Breast epithelium (tissue), 4 donors: ENCODE measurements around the gene ZNF512B. TPM values are rescaled to one million over a fixed set of nuclear protein-coding genes. Genes with fewer than 3 reads are reported as not detected.

Source experiments
- DNase-seq, 2 donors: peaks; one replicate each; pipeline ENCODE4 v3.0.0-alpha.2; 2019; ENCODE audit warnings: low spot score in 2 of 2
- H3K27ac ChIP-seq, 2 donors: fragments of 200-600 bp; sonication (generic) in 1 of 2; one replicate each; pipeline ENCODE4 v1.5.1; 2016 to 2019; ENCODE audit warnings: mild to moderate bottlenecking in 1 of 2
- H3K27me3 ChIP-seq, 2 donors: fragments of 200-600 bp; sonication (generic) in 1 of 2; one replicate each; pipeline versions ENCODE4 v1.5.1 to v1.6.0; 2017 to 2019; ENCODE audit warnings: control low read depth in 1 of 2, mild to moderate bottlenecking in 1 of 2
- H3K36me3 ChIP-seq: fragments of 200-600 bp; one replicate; pipeline ENCODE4 v1.5.1; 2019
- H3K4me1 ChIP-seq, 2 donors: fragments of 200-600 bp; sonication (generic); one replicate each; pipeline ENCODE4 v1.5.1; 2016 to 2019; ENCODE audit warnings: control low read depth in 1 of 2
- H3K4me3 ChIP-seq, 3 donors: fragments of 200-600 bp; sonication (generic); 1 replicate in 2 of 3; 2 replicates in 1 of 3; pipeline ENCODE4 v1.5.1; 2016 to 2019; ENCODE audit warnings: mild to moderate bottlenecking in 3 of 3, moderate library complexity in 2 of 3
- H3K9me3 ChIP-seq, 2 donors: fragments of 200-600 bp; sonication (generic) in 1 of 2; one replicate each; pipeline ENCODE4 v1.5.1; 2016 to 2019; ENCODE audit warnings: control low read depth in 1 of 2
- POLR2A ChIP-seq: fragments of 450-650 bp; IDR thresholded peaks from one replicate; pipeline ENCODE4 v1.6.1; 2016; ENCODE audit warnings: antibody characterized with exemption, mild to moderate bottlenecking, moderate library complexity
- POLR2AphosphoS5 ChIP-seq, 3 donors: sonication (generic); formaldehyde crosslinking; IDR thresholded peaks; one replicate each; pipeline ENCODE4 v1.6.1; 2017; ENCODE audit warnings: antibody characterized with exemption in 3 of 3
- intact Hi-C: fragments of 100-400 bp; cut with DNase I; formaldehyde crosslinking; loops from one replicate; pipeline ENCODE4 v1.15.1; 2023; ENCODE audit warnings: low total_unique reads
- total RNA-seq, 3 donors: library from RNA; depleted of rRNA; stranded (reverse); fragments of >200 nt; gene quantifications; one replicate each; pipeline ENCODE4 v1.1.0, GENCODE V29; 2016
- TF ChIP-seq, protein P1 (sequence below), 3 donors: fragments of 450-650 bp; IDR thresholded peaks; one replicate each; pipeline ENCODE4 v1.5.1; 2016 to 2017; ENCODE audit warnings: antibody characterized with exemption in 3 of 3, mild to moderate bottlenecking in 3 of 3, moderate library complexity in 3 of 3

Gene ZNF512B
- total RNA-seq, 3 donors from 2014 or later = 5.8 to 12.7 (median 9.2) TPM

DNA sequence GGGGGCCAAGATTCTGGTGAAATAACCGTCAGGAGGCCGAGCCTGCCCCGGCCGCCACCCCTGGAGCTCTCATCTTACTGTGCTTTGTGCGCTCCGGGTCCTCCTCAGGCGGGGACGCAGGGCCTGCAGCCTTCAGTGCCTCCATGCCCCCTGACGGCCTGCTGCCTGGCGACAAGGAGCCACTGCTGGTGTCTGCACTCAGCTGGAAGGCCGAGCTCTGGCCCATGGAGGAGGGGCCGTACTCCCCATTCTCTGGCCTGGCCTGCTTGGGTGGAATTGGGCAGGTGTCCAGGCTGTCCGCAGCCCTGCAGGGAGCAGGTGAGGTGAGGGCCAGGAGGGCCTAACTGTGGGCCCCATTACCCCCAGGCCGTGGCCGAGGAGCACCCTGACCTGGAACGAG, 5.3 kb downstream of the ZNF512B start:
- intact Hi-C loops = no loop called here
- Histone ChIP-seq H3K4me3 (no peak overlapping the region), H3K9me3 (peaks cover 0 to 15% of the 10 kb centered on the region in 2 donors), H3K4me1 (peaks cover 0 to 10% of the 10 kb centered on the region in 2 donors), H3K36me3 (peaks cover 8% of the 10 kb centered on the region), H3K27me3 (no peaks in the 10 kb centered on the region), H3K27ac (no peak overlapping the region)
- DNase-seq = no peak
- TF ChIP-seq POLR2AphosphoS5 (IDR thresholded peaks at IDR 0.05) = no peak
- no peak for TF ChIP-seq POLR2A
- TF ChIP-seq, protein P1, sequence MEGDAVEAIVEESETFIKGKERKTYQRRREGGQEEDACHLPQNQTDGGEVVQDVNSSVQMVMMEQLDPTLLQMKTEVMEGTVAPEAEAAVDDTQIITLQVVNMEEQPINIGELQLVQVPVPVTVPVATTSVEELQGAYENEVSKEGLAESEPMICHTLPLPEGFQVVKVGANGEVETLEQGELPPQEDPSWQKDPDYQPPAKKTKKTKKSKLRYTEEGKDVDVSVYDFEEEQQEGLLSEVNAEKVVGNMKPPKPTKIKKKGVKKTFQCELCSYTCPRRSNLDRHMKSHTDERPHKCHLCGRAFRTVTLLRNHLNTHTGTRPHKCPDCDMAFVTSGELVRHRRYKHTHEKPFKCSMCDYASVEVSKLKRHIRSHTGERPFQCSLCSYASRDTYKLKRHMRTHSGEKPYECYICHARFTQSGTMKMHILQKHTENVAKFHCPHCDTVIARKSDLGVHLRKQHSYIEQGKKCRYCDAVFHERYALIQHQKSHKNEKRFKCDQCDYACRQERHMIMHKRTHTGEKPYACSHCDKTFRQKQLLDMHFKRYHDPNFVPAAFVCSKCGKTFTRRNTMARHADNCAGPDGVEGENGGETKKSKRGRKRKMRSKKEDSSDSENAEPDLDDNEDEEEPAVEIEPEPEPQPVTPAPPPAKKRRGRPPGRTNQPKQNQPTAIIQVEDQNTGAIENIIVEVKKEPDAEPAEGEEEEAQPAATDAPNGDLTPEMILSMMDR (IDR thresholded peaks at IDR 0.05) = no peak

DNA sequence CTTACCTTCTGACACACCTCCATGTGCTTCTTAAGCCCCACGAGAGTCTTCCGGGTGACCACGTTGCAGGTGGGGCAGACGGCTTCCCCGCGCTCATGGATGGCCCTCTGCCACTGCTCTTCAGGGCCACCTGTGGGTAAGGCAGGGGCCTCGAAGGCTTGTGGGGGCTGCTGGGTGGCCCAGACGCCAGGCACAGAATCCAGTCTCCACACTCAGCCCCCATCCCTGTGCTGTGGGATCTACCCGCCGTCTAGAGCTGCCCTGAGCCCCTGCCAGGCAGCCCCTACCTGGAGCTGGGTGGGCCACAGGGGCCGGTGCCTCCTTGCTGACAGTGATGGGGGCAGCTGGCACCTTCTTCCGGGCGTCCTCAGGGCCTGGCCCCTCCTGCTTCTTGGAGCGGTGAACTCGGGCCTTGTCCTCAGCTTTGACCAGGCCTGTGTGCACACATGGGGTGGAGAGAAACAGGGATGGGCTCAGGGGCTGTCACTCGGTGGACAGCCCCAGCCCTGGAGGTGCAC, 5.9 kb downstream of the ZNF512B start:
- DNase-seq = no peak

DNA sequence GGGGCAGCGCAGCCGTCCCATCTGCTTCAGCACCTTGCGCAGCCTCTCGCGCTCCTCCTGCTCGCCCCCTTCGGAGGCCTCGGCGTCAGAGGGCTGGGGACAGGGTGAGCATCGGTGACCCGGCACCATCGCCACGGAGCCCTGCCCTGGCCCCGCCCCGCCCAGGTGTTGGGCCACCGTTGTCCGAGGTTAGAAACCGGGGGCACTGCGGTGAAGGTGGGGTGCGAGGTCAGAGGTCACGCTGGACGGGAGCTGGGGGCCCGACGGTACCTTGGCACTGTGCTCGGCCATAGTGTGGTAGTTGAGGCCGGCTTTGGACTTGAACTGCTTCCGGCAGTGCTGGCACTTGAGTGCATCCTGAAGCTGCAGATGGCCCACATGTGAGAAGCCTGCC, 6.4 kb downstream of the ZNF512B start:
- no peak for DNase-seq
- Histone ChIP-seq H3K4me3 (no peak overlapping the region), H3K27ac (no peak overlapping the region), H3K4me1 (peaks cover 0 to 3% of the 10 kb centered on the region in 2 donors), H3K9me3 (peaks cover 0 to 15% of the 10 kb centered on the region in 2 donors), H3K27me3 (no peaks in the 10 kb centered on the region), H3K36me3 (peaks cover 8% of the 10 kb centered on the region)
- intact Hi-C loops = no loop called here
- no peak for TF ChIP-seq POLR2A
- TF ChIP-seq, protein P1 (IDR thresholded peaks at IDR 0.05) = no peak
- no peak for TF ChIP-seq POLR2AphosphoS5 (IDR thresholded peaks at IDR 0.05)

More for the DNA sequence above, 5.9 kb downstream of the ZNF512B start:
- Histone ChIP-seq H3K27ac (no peak overlapping the region), H3K27me3 (no peaks in the 10 kb centered on the region), H3K9me3 (peaks cover 0 to 15% of the 10 kb centered on the region in 2 donors), H3K4me3 (no peak overlapping the region), H3K36me3 (peaks cover 8% of the 10 kb centered on the region), H3K4me1 (peaks cover 0 to 8% of the 10 kb centered on the region in 2 donors)
- intact Hi-C loops = no loop called here
- TF ChIP-seq POLR2A (no peak), POLR2AphosphoS5 (IDR thresholded peaks at IDR 0.05) (no peak)
- TF ChIP-seq, protein P1 (IDR thresholded peaks at IDR 0.05) = no peak

DNA sequence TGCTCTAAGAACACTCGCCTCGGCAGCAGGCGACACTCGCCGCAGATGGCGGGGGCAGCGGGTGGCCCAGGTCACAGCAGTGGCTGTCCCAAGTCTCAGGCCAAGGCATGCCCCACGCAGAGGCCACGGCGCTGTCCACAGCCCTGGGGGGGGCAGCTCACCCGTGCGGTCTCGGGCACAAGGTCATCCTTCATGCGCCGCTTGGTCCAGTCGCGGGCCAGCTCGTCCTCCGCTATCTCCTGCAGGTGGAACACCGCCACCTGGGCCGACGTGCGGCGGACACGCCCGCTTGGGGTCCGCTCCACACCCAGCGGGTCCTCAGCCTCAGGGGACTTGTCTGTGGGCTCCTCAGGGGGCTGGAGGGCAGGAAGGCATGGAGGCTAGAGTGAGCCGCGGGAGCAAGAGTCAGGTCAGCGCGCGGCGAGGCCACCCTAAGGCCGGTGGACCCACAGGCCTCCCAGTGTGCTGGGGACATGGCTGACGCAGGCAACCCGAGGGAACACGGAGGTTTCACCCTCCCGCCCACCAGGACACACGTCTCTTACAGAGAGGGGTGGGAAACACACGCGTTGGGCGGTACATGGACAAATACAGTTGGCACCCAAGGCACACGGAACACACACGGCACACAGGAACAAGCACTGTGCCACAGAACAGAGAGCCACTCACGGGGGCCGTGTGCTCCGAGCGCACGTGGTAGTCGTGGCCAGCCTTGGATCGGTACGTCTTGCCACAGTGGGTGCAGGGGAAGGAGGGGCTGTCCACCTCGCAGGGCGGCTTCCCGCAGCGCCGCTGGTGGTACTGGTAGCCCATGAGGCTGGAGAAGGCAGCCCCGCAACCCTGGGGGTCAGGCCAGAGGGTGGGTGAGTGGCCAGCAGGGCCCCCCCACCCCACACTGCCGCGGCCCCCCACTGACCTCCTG, 7.0 kb downstream of the ZNF512B start:
- Histone ChIP-seq H3K4me1 (peaks cover 2 to 3% of the 10 kb centered on the region in 2 donors), H3K27me3 (no peaks in the 10 kb centered on the region), H3K36me3 (peaks cover 8% of the 10 kb centered on the region), H3K27ac (no peak overlapping the region), H3K4me3 (no peak overlapping the region), H3K9me3 (peaks cover 0 to 15% of the 10 kb centered on the region in 2 donors)
- intact Hi-C loops = no loop called here
- DNase-seq = no peak
- TF ChIP-seq POLR2A = no peak
- TF ChIP-seq POLR2AphosphoS5 (IDR thresholded peaks at IDR 0.05) = no peak
- TF ChIP-seq, protein P1 (IDR thresholded peaks at IDR 0.05) = no peak
